A549 (cell line): Measurements from ENCODE around the gene PDE8B. TPM values are rescaled to one million over a fixed set of nuclear protein-coding genes. Genes with fewer than 3 reads are reported as not detected.
A peak's percentile ranks its signal among the peaks of the same experiment; 100 is the strongest.

Experiments
- ATAC-seq, 2 experiments: fragments of 200-7000 bp in 1 of 2; fragments of >200 bp in 1 of 2; cut with Nextera tagmentation in 1 of 2; cut with Tn5 transposase in 1 of 2; 3 replicates each; pipeline versions ENCODE4 v1.8.0 to v1.9.1; 2018 to 2020; ENCODE audit warnings: mild to moderate bottlenecking in 1 of 2, moderate library complexity in 1 of 2
- CTCF ChIA-PET: fragments of 300-600 bp; sonication (Branson Sonifier 250); formaldehyde crosslinking; extraction: SDS; loops from one replicate; lab custom pipeline; 2021; ENCODE audit warnings: antibody characterized with exemption, inconsistent platforms; lab: Yijun Ruan, JAX
- POLR2A ChIA-PET: fragments of 350-600 bp; formaldehyde crosslinking; extraction: SDS; loops from one replicate; lab custom pipeline; 2021; ENCODE audit warnings: antibody characterized with exemption, inconsistent platforms; lab: Yijun Ruan, JAX
- DNase-seq, 2 experiments: peaks; one replicate each; pipeline versions ENCODE4 v3.0.0 to v3.0.0-alpha.2; 2011 to 2016; ENCODE audit warnings: low read depth in 1 of 2, low spot score in 1 of 2
- FAIRE-seq: peaks from 2 replicates; lab custom pipeline; 2011; peaks lifted over from hg19 to GRCh38; lab: Jason Lieb, UNC
- H3K27ac ChIP-seq, 2 experiments: fragments of >200 bp; sonication (Bioruptor Twin); formaldehyde crosslinking; 3 replicates each; pipeline ENCODE4 v1.5.1; 2016 to 2017
- H3K4me1 ChIP-seq: fragments of >200 bp; sonication (Bioruptor Twin); formaldehyde crosslinking; 3 replicates; pipeline ENCODE4 v1.6.1; 2016
- H3K4me2 ChIP-seq: fragments of >200 bp; sonication (Bioruptor Twin); formaldehyde crosslinking; 3 replicates; pipeline ENCODE4 v1.6.1; 2016
- H3K4me3 ChIP-seq: fragments of >200 bp; sonication (Bioruptor Twin); formaldehyde crosslinking; 3 replicates; pipeline ENCODE4 v1.5.1; 2016
- H3K9me3 ChIP-seq: fragments of >200 bp; sonication (Bioruptor Twin); formaldehyde crosslinking; 3 replicates; pipeline ENCODE4 v1.6.1; 2016
- CBX2 ChIP-seq: fragments of 200-600 bp; sonication (generic); IDR thresholded peaks from 2 replicates; pipeline ENCODE4 v1.6.1; 2016; ENCODE audit warnings: low read depth, mild to moderate bottlenecking, borderline replicate concordance
- CEBPB ChIP-seq, 2 experiments: fragments of >200 bp in 1 of 2; sonication (Bioruptor Twin) in 1 of 2; formaldehyde crosslinking in 1 of 2; IDR thresholded peaks; 2 replicates each; pipeline ENCODE4 v1.6.1; 2012 to 2016
- EHF ChIP-seq: fragments of 250-450 bp; sonication (Bioruptor Pico); IDR thresholded peaks from 2 replicates; pipeline ENCODE4 v1.5.0; 2020; ENCODE audit warnings: mild to moderate bottlenecking
- EHMT2 ChIP-seq: fragments of 200-600 bp; sonication (generic); IDR thresholded peaks from 2 replicates; pipeline ENCODE4 v1.6.1; 2016; ENCODE audit warnings: antibody characterized with exemption, low read depth, mild to moderate bottlenecking, moderate library complexity
- EP300 ChIP-seq, 2 experiments: fragments of >200 bp; sonication (Bioruptor Twin); formaldehyde crosslinking; IDR thresholded peaks; 2 replicates in 1 of 2; 3 replicates in 1 of 2; pipeline ENCODE4 v1.6.1; 2016 to 2017
- ESRRA ChIP-seq: fragments of 150-350 bp; IDR thresholded peaks from 2 replicates; pipeline ENCODE4 v1.6.1; 2014; ENCODE audit warnings: mild to moderate bottlenecking, low read length, borderline replicate concordance
- FOSB ChIP-seq: fragments of 250-450 bp; sonication (Bioruptor Pico); IDR thresholded peaks from 2 replicates; pipeline ENCODE4 v1.5.0; 2020; ENCODE audit warnings: mild to moderate bottlenecking, moderate library complexity
- FOSL2 ChIP-seq, 2 experiments: fragments of 450-650 bp in 1 of 2; fragments of >200 bp in 1 of 2; sonication (Bioruptor Twin) in 1 of 2; formaldehyde crosslinking; IDR thresholded peaks; 2 replicates each; pipeline versions ENCODE4 v1.5.0 to v1.6.1; 2016 to 2020; ENCODE audit warnings: mild to moderate bottlenecking in 1 of 2, moderate library complexity in 1 of 2
- GATA3 ChIP-seq: IDR thresholded peaks from 2 replicates; pipeline ENCODE4 v1.6.1; 2012; ENCODE audit warnings: borderline replicate concordance
- HDAC2 ChIP-seq: fragments of 200-600 bp; sonication (generic); IDR thresholded peaks from 2 replicates; pipeline ENCODE4 v1.6.1; 2016
- HOXA7 ChIP-seq: fragments of 250-450 bp; sonication (Bioruptor Pico); IDR thresholded peaks from 2 replicates; pipeline ENCODE4 v1.5.0; 2020; ENCODE audit warnings: mild to moderate bottlenecking, moderate library complexity
- HOXB13 ChIP-seq: fragments of 250-450 bp; sonication (Bioruptor Pico); IDR thresholded peaks from 2 replicates; pipeline ENCODE4 v1.5.0; 2020; ENCODE audit warnings: low read depth, mild to moderate bottlenecking, moderate library complexity
- HOXB5 ChIP-seq: fragments of 250-450 bp; sonication (Bioruptor Pico); IDR thresholded peaks from 2 replicates; pipeline ENCODE4 v1.5.0; 2020; ENCODE audit warnings: mild to moderate bottlenecking, moderate library complexity
- JUNB ChIP-seq: fragments of >200 bp; sonication (Bioruptor Twin); formaldehyde crosslinking; IDR thresholded peaks from 2 replicates; pipeline ENCODE4 v1.6.1; 2016
- KDM1A ChIP-seq: fragments of 200-600 bp; sonication (generic); IDR thresholded peaks from 2 replicates; pipeline ENCODE4 v1.6.1; 2016; ENCODE audit warnings: low read depth, mild to moderate bottlenecking
- NR3C1 ChIP-seq: fragments of >200 bp; sonication (Bioruptor Twin); formaldehyde crosslinking; IDR thresholded peaks from 3 replicates; pipeline ENCODE4 v1.6.1; 2017
- PHF8 ChIP-seq: fragments of 200-600 bp; sonication (generic); IDR thresholded peaks from 2 replicates; pipeline ENCODE4 v1.6.1; 2016; ENCODE audit warnings: low read depth, mild to moderate bottlenecking, antibody characterized with exemption, moderate library complexity, borderline replicate concordance
- POLR2AphosphoS2 ChIP-seq: conservative IDR thresholded peaks from 2 replicates; pipeline ENCODE4 v1.6.1; 2012; ENCODE audit warnings: low read length, improper control_type of control experiment, inconsistent platforms
- RARB ChIP-seq: fragments of 250-450 bp; sonication (Bioruptor Pico); IDR thresholded peaks from 2 replicates; pipeline ENCODE4 v1.8.0; 2021; ENCODE audit warnings: mild to moderate bottlenecking, moderate library complexity
- TP53 ChIP-seq: fragments of 250-450 bp; sonication (Bioruptor Pico); IDR thresholded peaks from 2 replicates; pipeline ENCODE4 v1.5.0; 2021; ENCODE audit warnings: mild to moderate bottlenecking, moderate library complexity
- ZC3H11A ChIP-seq: fragments of 450-650 bp; IDR thresholded peaks from 2 replicates; pipeline ENCODE4 v1.6.1; 2014; ENCODE audit warnings: antibody characterized with exemption, mild to moderate bottlenecking
- WGBS: methylation state at CpG from one replicate; pipeline ENCODE4 v1.1.6; 2017; ENCODE audit errors: missing lambda C conversion rate; 5-methylcytosine and 5-hydroxymethylcytosine counted together
- polyA plus RNA-seq, 4 experiments: library from polyadenylated mRNA; depleted of rRNA in 3 of 4; stranded (reverse); fragments of >200 nt; fragmentation: RNase III in 1 of 4; extraction: RNeasy Plus Mini Kit Qiagen cat#74134 plus additional on column Dnase treatment in 1 of 4; gene quantifications; 2 replicates in 3 of 4; 3 replicates in 1 of 4; pipeline ENCODE4 v1.2.3, GENCODE V29; 2011 to 2017
- TF ChIP-seq, protein P1 (sequence below): fragments of >200 bp; sonication (Bioruptor Twin); formaldehyde crosslinking; IDR thresholded peaks from 3 replicates; pipeline ENCODE4 v1.6.1; 2016
- TF ChIP-seq, protein P2 (sequence below): fragments of 450-650 bp; IDR thresholded peaks from 2 replicates; pipeline ENCODE4 v1.6.1; 2014; ENCODE audit warnings: antibody characterized with exemption
- TF ChIP-seq, protein P3 (sequence below): fragments of 200-600 bp; sonication (generic); IDR thresholded peaks from 2 replicates; pipeline ENCODE4 v1.6.1; 2016; ENCODE audit warnings: antibody characterized with exemption, mild to moderate bottlenecking, moderate library complexity

The PDE8B gene
- polyA plus RNA-seq, 2 of the 4 experiments (the other 2 are of a cell fraction) = 2.0 to 4.0 TPM

DNA sequence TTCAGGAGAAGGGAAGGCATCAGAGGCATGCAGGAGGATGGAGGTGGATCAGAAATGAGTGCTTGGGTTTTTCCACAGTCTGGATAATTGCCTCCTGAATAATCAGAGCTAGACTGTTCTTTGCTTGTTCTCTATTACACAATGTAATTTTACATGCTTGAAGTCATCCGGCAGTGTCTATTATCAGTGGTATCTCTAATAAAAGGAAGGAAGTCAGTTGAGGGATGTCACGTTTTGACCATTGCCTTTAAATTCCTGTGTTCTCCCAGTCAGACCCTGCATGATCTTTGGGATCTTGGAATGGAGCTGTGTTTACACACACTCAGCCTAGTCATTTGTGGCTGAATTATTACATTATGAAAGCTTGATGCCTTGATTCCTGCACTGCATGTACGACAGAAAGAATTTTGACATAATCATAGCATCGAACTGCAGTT is 91.0 kb downstream of the PDE8B start:
- Histone ChIP-seq H3K9me3 (no peaks in the 10 kb centered on the region), H3K27ac (peak overlapping the region; percentile 55 to 71; a peak in 5 of 6 replicates), H3K4me3 (no peak overlapping the region), H3K4me1 (peaks cover 26% of the 10 kb centered on the region), H3K4me2 (peak overlapping the region; percentile 46)
- peak in 1 of 2 experiments; percentile 46 for DNase-seq
- POLR2A ChIA-PET = interaction anchor here (0.8 to 1.8 kb wide), 3 partner anchors 19 to 191 kb away, joined by 3 to 9 read pairs (median 3); no protein-coding TSS in a partner anchor
- no peak for FAIRE-seq
- CTCF ChIA-PET = interaction anchor here (0.6 to 1.5 kb wide), 6 partner anchors 22 to 191 kb away, joined by 3 to 5 read pairs (median 3); no protein-coding TSS in a partner anchor
- 15% methylated on average over 4 of the region's 4 CpGs for WGBS
- peak; percentile 74 to 82 for ATAC-seq
- no peak for TF ChIP-seq HDAC2
- peak; percentile 2 to 26; a peak in 2 of 4 replicates for TF ChIP-seq CEBPB (IDR thresholded peaks at IDR 0.05)
- peak in 1 of 2 experiments; percentile 69; a peak in 2 of 5 replicates for TF ChIP-seq EP300 (IDR thresholded peaks at IDR 0.05)
- 0 out of 2 replicates have a peak, but pooled peaks have one; percentile 29 for TF ChIP-seq JUNB
- no peak; the same call in 1 of the 2 replicates for TF ChIP-seq FOSL2 (IDR thresholded peaks at IDR 0.05)
- TF ChIP-seq FOSL2 (CRISPR knock-in tag; IDR thresholded peaks at IDR 0.05) = peak; percentile 39; the same call in 1 of the 2 replicates
- no peak for TF ChIP-seq RARB (CRISPR knock-in tag)
- TF ChIP-seq GATA3 = peak; percentile 82

DNA sequence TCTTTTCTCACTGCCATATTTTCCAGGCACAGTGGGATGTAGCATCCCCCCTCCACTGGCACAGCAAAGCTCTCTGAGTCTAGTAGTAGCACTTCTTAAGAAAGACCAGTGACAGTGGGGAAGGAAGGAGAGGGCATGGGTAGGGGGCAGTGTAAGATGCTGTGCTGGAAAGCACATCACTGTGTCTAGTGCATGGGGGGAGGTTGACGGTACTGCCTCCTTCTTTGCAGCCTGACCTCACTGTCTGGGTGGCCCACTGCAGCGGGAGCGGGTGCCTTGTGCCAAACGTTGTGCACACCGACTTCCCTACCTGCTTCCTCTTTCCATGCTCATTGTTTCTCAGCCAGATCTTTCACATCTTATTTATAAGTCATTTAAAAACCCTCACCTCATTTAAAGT is 91.8 kb downstream of the PDE8B start:
- ATAC-seq (peak in 1 of 2 experiments; percentile 50; a peak in 3 of 6 replicates), DNase-seq (no peak), FAIRE-seq (no peak)
- Histone ChIP-seq H3K9me3 (no peaks in the 10 kb centered on the region), H3K4me1 (peaks cover 26% of the 10 kb centered on the region), H3K4me2 (peak overlapping the region; percentile 46), H3K4me3 (no peak overlapping the region), H3K27ac (peak overlapping the region; percentile 20 to 69; a peak in 4 of 6 replicates)
- 87% methylated on average over 5 of the region's 5 CpGs for WGBS
- ChIA-PET CTCF (interaction anchor here (0.6 to 1.5 kb wide), 3 partner anchors 135 to 191 kb away, joined by 3 read pairs; no protein-coding TSS in a partner anchor), POLR2A (interaction anchor here (0.8 to 1.8 kb wide), 3 partner anchors 20 to 191 kb away, joined by 3 to 9 read pairs (median 3); no protein-coding TSS in a partner anchor)
- TF ChIP-seq PHF8 = no peak
- no peak for TF ChIP-seq HOXB5 (CRISPR knock-in tag)
- TF ChIP-seq ESRRA = no peak
- TF ChIP-seq ZC3H11A = no peak
- no peak for TF ChIP-seq HOXA7 (CRISPR knock-in tag)
- TF ChIP-seq, protein P1, sequence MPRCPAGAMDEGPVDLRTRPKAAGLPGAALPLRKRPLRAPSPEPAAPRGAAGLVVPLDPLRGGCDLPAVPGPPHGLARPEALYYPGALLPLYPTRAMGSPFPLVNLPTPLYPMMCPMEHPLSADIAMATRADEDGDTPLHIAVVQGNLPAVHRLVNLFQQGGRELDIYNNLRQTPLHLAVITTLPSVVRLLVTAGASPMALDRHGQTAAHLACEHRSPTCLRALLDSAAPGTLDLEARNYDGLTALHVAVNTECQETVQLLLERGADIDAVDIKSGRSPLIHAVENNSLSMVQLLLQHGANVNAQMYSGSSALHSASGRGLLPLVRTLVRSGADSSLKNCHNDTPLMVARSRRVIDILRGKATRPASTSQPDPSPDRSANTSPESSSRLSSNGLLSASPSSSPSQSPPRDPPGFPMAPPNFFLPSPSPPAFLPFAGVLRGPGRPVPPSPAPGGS = no peak
- TF ChIP-seq HOXB13 (CRISPR knock-in tag) = no peak

DNA sequence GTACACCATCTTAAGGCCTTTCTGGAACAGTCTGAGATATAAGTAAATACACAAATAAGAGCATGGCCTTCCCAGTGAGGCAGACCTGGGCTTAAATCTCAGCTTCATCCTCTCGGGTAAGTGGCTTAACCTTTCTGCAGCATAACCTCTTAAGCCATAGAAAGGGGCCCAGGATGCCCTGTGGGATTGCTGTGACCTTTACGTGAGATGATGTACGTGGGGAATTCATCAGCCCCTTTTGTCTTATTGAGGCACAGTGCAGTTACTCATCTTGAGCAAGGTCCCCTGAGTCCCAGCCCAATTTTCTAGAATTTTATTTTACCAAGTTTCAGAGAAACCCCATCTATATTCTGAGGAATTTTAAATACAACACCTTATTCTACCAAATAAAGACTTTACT is 92.2 kb downstream of the PDE8B start:
- peaks cover 26% of the 10 kb centered on the region for H3K4me1 ChIP-seq
- peak overlapping the region in 1 of 2 experiments; percentile 69; a peak in 3 of 6 replicates for H3K27ac ChIP-seq
- TF ChIP-seq KDM1A (no peak), EHMT2 (no peak), ESRRA (no peak), NR3C1 (no peak), TP53 (no peak), CEBPB (IDR thresholded peaks at IDR 0.05) (no peak), EHF (CRISPR knock-in tag) (no peak), FOSB (CRISPR knock-in tag) (no peak), HDAC2 (no peak), CBX2 (no peak), ZC3H11A (no peak; the same call in 1 of the 2 replicates), POLR2AphosphoS2 (no peak), PHF8 (no peak)
- TF ChIP-seq, protein P2, sequence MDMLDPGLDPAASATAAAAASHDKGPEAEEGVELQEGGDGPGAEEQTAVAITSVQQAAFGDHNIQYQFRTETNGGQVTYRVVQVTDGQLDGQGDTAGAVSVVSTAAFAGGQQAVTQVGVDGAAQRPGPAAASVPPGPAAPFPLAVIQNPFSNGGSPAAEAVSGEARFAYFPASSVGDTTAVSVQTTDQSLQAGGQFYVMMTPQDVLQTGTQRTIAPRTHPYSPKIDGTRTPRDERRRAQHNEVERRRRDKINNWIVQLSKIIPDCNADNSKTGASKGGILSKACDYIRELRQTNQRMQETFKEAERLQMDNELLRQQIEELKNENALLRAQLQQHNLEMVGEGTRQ = no peak
- TF ChIP-seq, protein P3, sequence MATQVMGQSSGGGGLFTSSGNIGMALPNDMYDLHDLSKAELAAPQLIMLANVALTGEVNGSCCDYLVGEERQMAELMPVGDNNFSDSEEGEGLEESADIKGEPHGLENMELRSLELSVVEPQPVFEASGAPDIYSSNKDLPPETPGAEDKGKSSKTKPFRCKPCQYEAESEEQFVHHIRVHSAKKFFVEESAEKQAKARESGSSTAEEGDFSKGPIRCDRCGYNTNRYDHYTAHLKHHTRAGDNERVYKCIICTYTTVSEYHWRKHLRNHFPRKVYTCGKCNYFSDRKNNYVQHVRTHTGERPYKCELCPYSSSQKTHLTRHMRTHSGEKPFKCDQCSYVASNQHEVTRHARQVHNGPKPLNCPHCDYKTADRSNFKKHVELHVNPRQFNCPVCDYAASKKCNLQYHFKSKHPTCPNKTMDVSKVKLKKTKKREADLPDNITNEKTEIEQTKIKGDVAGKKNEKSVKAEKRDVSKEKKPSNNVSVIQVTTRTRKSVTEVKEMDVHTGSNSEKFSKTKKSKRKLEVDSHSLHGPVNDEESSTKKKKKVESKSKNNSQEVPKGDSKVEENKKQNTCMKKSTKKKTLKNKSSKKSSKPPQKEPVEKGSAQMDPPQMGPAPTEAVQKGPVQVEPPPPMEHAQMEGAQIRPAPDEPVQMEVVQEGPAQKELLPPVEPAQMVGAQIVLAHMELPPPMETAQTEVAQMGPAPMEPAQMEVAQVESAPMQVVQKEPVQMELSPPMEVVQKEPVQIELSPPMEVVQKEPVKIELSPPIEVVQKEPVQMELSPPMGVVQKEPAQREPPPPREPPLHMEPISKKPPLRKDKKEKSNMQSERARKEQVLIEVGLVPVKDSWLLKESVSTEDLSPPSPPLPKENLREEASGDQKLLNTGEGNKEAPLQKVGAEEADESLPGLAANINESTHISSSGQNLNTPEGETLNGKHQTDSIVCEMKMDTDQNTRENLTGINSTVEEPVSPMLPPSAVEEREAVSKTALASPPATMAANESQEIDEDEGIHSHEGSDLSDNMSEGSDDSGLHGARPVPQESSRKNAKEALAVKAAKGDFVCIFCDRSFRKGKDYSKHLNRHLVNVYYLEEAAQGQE = no peak
- TF ChIP-seq, all 56 proteins: peak for 0
- no peak for DNase-seq
- H3K4me2 ChIP-seq = 0 out of 3 replicates have a peak overlapping the region, but pooled peaks have one; percentile 46
- no peaks in the 10 kb centered on the region for H3K9me3 ChIP-seq
- ChIA-PET CTCF (no interaction called here), POLR2A (interaction anchor here (1.8 kb wide), 1 partner anchor 135 kb away, joined by 9 read pairs; no protein-coding TSS in a partner anchor)
- no peak overlapping the region for H3K4me3 ChIP-seq
- no peak for FAIRE-seq
- 85% methylated on average over 3 of the region's 3 CpGs for WGBS
- no peak for ATAC-seq
